ENCODE data around the gene ARHGAP45. TPM values are rescaled to one million over a fixed set of nuclear protein-coding genes. Genes with fewer than 3 reads are reported as not detected.
A peak's percentile ranks its signal among the peaks of the same experiment; 100 is the strongest.

The ARHGAP45 gene
- total and polyA plus RNA-seq, 4 donors = 7.4 to 38.6 (median 18.5) TPM

GRCh38 chr19:1108291-1109031 lies 41.5 kb downstream of the ARHGAP45 start:
- ATAC-seq (ENCODE audit: low FRiP score) = no peak
- Histone ChIP-seq H3K27ac (ENCODE audit: low read depth in 1 of 2, low read length in 2 of 2) (no peak overlapping the region), H3K9me3 (ENCODE audit: control insufficient read depth, low read length) (no peaks in the 10 kb centered on the region), H3K27me3 (ENCODE audit: control insufficient read depth in 1 of 2, insufficient read depth in 2 of 2, low read length in 1 of 2) (no peaks in the 10 kb centered on the region), H3K4me1 (ENCODE audit: control insufficient read depth in 1 of 2, insufficient read depth in 2 of 2, low read length in 2 of 2) (no peaks in the 10 kb centered on the region), H3K36me3 (ENCODE audit: control insufficient read depth in 1 of 2, insufficient read depth in 2 of 2, low read length in 1 of 2) (no peaks in the 10 kb centered on the region), H3K4me3 (ENCODE audit: low read length in 2 of 2) (no peak overlapping the region)
- 92 to 94% methylated on average over 89 of the region's 89 CpGs for WGBS, 2 donors
- DNase-seq = no peak
- intact Hi-C loops (cut with DNase I) = no loop called here

- no peaks in the 10 kb centered on the region for H3K27me3 ChIP-seq (ENCODE audit: control insufficient read depth in 1 of 2, insufficient read depth in 2 of 2, low read length in 1 of 2)
- H3K36me3 ChIP-seq (ENCODE audit: control insufficient read depth in 1 of 2, insufficient read depth in 2 of 2, low read length in 1 of 2) = no peaks in the 10 kb centered on the region
- no peaks in the 10 kb centered on the region for H3K9me3 ChIP-seq (ENCODE audit: control insufficient read depth, low read length)
- no peak overlapping the region for H3K27ac ChIP-seq (ENCODE audit: low read depth in 1 of 2, low read length in 2 of 2)
- no peaks in the 10 kb centered on the region for H3K4me1 ChIP-seq (ENCODE audit: control insufficient read depth in 1 of 2, insufficient read depth in 2 of 2, low read length in 2 of 2)
- ATAC-seq (ENCODE audit: low FRiP score) (no peak), DNase-seq (no peak)
- intact Hi-C loops (cut with DNase I) = no loop called here
- 90% methylated on average over 48 of the region's 48 CpGs for WGBS, 2 donors
- H3K4me3 ChIP-seq (ENCODE audit: low read length in 2 of 2) = no peak overlapping the region
Observed at GRCh38 chr19:1109032-1109551, 42.1 kb downstream of the ARHGAP45 start.

GRCh38 chr19:1109697-1110671 lies 43.0 kb downstream of the ARHGAP45 start:
- H3K36me3 ChIP-seq (ENCODE audit: control insufficient read depth in 1 of 2, insufficient read depth in 2 of 2, low read length in 1 of 2) = no peaks in the 10 kb centered on the region
- H3K27ac ChIP-seq (ENCODE audit: low read depth in 1 of 2, low read length in 2 of 2) = no peak overlapping the region
- H3K9me3 ChIP-seq (ENCODE audit: control insufficient read depth, low read length) = no peaks in the 10 kb centered on the region
- H3K4me1 ChIP-seq (ENCODE audit: control insufficient read depth in 1 of 2, insufficient read depth in 2 of 2, low read length in 2 of 2) = no peaks in the 10 kb centered on the region
- 86 to 89% methylated on average over 54 of the region's 54 CpGs for WGBS, 2 donors
- intact Hi-C loops (cut with DNase I) = loop anchor here (5.0 kb wide), 2 partner anchors 62 to 82 kb away; partner anchors contain the start of gene SBNO2 (in 1 of the 2)
- DNase-seq (no peak), ATAC-seq (ENCODE audit: low FRiP score) (no peak)
- no peaks in the 10 kb centered on the region for H3K27me3 ChIP-seq (ENCODE audit: control insufficient read depth in 1 of 2, insufficient read depth in 2 of 2, low read length in 1 of 2)
- no peak overlapping the region for H3K4me3 ChIP-seq (ENCODE audit: low read length in 2 of 2)

GRCh38 chr19:1110809-1111640 lies 44.1 kb downstream of the ARHGAP45 start:
- no peak for ATAC-seq (ENCODE audit: low FRiP score)
- no peak for DNase-seq
- intact Hi-C loops (cut with DNase I) = loop anchor here (5.0 kb wide), 2 partner anchors 61 to 81 kb away; partner anchors contain the start of gene SBNO2 (in 1 of the 2)
- Histone ChIP-seq H3K4me1 (ENCODE audit: control insufficient read depth in 1 of 2, insufficient read depth in 2 of 2, low read length in 2 of 2) (no peaks in the 10 kb centered on the region), H3K27ac (ENCODE audit: low read depth in 1 of 2, low read length in 2 of 2) (no peak overlapping the region), H3K9me3 (ENCODE audit: control insufficient read depth, low read length) (no peaks in the 10 kb centered on the region), H3K4me3 (ENCODE audit: low read length in 2 of 2) (no peak overlapping the region), H3K27me3 (ENCODE audit: control insufficient read depth in 1 of 2, insufficient read depth in 2 of 2, low read length in 1 of 2) (no peaks in the 10 kb centered on the region), H3K36me3 (ENCODE audit: control insufficient read depth in 1 of 2, insufficient read depth in 2 of 2, low read length in 1 of 2) (no peaks in the 10 kb centered on the region)
- 75 to 76% methylated on average over 18 of the region's 18 CpGs for WGBS, 2 donors

GRCh38 chr19:1111641-1112267 lies 44.8 kb downstream of the ARHGAP45 start:
- 71 to 78% methylated on average over 18 of the region's 18 CpGs for WGBS, 2 donors
- Histone ChIP-seq H3K27ac (ENCODE audit: low read depth in 1 of 2, low read length in 2 of 2) (no peak overlapping the region), H3K27me3 (ENCODE audit: control insufficient read depth in 1 of 2, insufficient read depth in 2 of 2, low read length in 1 of 2) (no peaks in the 10 kb centered on the region), H3K36me3 (ENCODE audit: control insufficient read depth in 1 of 2, insufficient read depth in 2 of 2, low read length in 1 of 2) (peaks cover 0 to 1% of the 10 kb centered on the region in 2 donors), H3K4me3 (ENCODE audit: low read length in 2 of 2) (no peak overlapping the region), H3K4me1 (ENCODE audit: control insufficient read depth in 1 of 2, insufficient read depth in 2 of 2, low read length in 2 of 2) (no peaks in the 10 kb centered on the region), H3K9me3 (ENCODE audit: control insufficient read depth, low read length) (no peaks in the 10 kb centered on the region)
- ATAC-seq (ENCODE audit: low FRiP score) (no peak), DNase-seq (no peak)
- intact Hi-C loops (cut with DNase I) = loop anchor here (5.0 kb wide), 2 partner anchors 61 to 81 kb away; partner anchors contain the start of gene SBNO2 (in 1 of the 2)

GRCh38 chr19:1112268-1113029 lies 45.5 kb downstream of the ARHGAP45 start:
- Histone ChIP-seq H3K27me3 (ENCODE audit: control insufficient read depth in 1 of 2, insufficient read depth in 2 of 2, low read length in 1 of 2) (no peaks in the 10 kb centered on the region), H3K9me3 (ENCODE audit: control insufficient read depth, low read length) (no peaks in the 10 kb centered on the region), H3K36me3 (ENCODE audit: control insufficient read depth in 1 of 2, insufficient read depth in 2 of 2, low read length in 1 of 2) (peaks cover 0 to 4% of the 10 kb centered on the region in 2 donors), H3K27ac (ENCODE audit: low read depth in 1 of 2, low read length in 2 of 2) (no peak overlapping the region), H3K4me3 (ENCODE audit: low read length in 2 of 2) (no peak overlapping the region), H3K4me1 (ENCODE audit: control insufficient read depth in 1 of 2, insufficient read depth in 2 of 2, low read length in 2 of 2) (no peaks in the 10 kb centered on the region)
- intact Hi-C loops (cut with DNase I) = loop anchor here (5.0 kb wide), 2 partner anchors 60 to 80 kb away; partner anchors contain the start of gene SBNO2 (in 1 of the 2)
- DNase-seq = no peak
- 69 to 72% methylated on average over 65 to 71 of the region's 71 CpGs for WGBS, 2 donors
- ATAC-seq (ENCODE audit: low FRiP score) = peak; percentile 40

Measured in aorta (tissue), 5 donors.